ENCODE results near the gene TERT. TPM values are rescaled to one million over a fixed set of nuclear protein-coding genes. Genes with fewer than 3 reads are reported as not detected.

The TERT gene
- total and polyA plus RNA-seq, 2 of the 8 experiments (the other 6 are each of a cell fraction or from before 2014, with no cell fraction given), result 13.1 to 23.1 TPM

DNA sequence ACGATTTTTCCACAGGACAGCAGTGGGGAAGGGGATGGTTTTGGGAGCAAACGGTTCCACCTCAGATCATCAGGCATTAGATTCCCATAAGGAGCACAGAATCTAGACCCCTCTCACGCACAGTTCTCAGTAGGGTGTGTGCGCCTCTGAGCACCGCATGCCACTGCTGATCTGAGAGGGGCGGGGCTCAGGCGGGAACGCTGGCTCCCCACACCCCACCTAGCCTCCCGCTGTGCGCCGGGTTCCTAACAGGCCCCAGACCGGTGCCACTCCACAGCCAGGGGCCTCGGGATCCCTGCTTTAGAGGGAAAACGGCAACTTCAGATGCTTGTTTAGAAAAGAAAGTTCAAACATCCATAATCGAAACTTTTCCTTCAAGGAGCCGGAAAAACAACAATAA lies 20.4 kb downstream of the TERT start:
- Histone ChIP-seq H3K9me3 (ENCODE audit: insufficient read depth in 2 of 2, low read depth in 1 of 2, low read length in 1 of 2) (no peaks in the 10 kb centered on the region; a peak in 1 of 4 replicates), H3K23ac (ENCODE audit: insufficient read length) (no peak overlapping the region), H4K91ac (replicated peaks; ENCODE audit: insufficient read length, low read length) (no peak overlapping the region), H4K5ac (ENCODE audit: insufficient read length, low read depth, low read length) (no peak overlapping the region), H2BK120ac (replicated peaks; ENCODE audit: low read depth, low read length) (no peak overlapping the region), H3K56ac (replicated peaks; ENCODE audit: insufficient read length, low read depth, low read length) (no peak overlapping the region), H3K27me3 (replicated peaks in 1 of 4; ENCODE audit: control insufficient read depth in 3 of 4, extremely low read depth in 1 of 4, insufficient read depth in 3 of 4, low read length in 3 of 4) (no peaks in the 10 kb centered on the region), H3K79me1 (ENCODE audit: low read depth, low read length) (peaks cover 4% of the 10 kb centered on the region; the same call in 1 of the 2 replicates), H3K4me2 (ENCODE audit: insufficient read depth in 1 of 2, low read depth in 2 of 2, low read length in 2 of 2) (no peak overlapping the region), H2BK12ac (ENCODE audit: low read depth, low read length) (no peak overlapping the region), H3K4me1 (replicated peaks in 1 of 4; ENCODE audit: control insufficient read depth in 3 of 4, insufficient read depth in 4 of 4, low read length in 3 of 4) (no peaks in the 10 kb centered on the region), H2BK5ac (ENCODE audit: low read depth, low read length) (no peak overlapping the region), H3K23me2 (ENCODE audit: low read depth, low read length) (peaks cover 3% of the 10 kb centered on the region; the same call in 1 of the 2 replicates), H3K4me3 (ENCODE audit: extremely low read depth in 1 of 4, insufficient read depth in 2 of 4, low read depth in 3 of 4, low read length in 4 of 4) (no peak overlapping the region), H2AFZ (ENCODE audit: low read length) (no peak overlapping the region), H3K4ac (replicated peaks; ENCODE audit: insufficient read length, low read depth, low read length) (no peak overlapping the region), H4K8ac (ENCODE audit: extremely low read depth, insufficient read depth, low read length) (no peak overlapping the region), H3K18ac (ENCODE audit: extremely low read depth, low read length) (no peak overlapping the region), H2AK5ac (ENCODE audit: low read depth, low read length) (no peak overlapping the region), H3K79me2 (ENCODE audit: control insufficient read depth in 1 of 2, insufficient read depth in 2 of 2, low read length in 2 of 2) (peaks cover 3 to 12% of the 10 kb centered on the region in 2 experiments; a peak in 2 of 4 replicates), H2BK20ac (ENCODE audit: low read length) (no peak overlapping the region), H3K36me3 (ENCODE audit: control insufficient read depth in 2 of 4, insufficient read depth in 4 of 4, low read length in 3 of 4) (peaks cover 0 to 18% (median 6%) of the 10 kb centered on the region in 4 experiments; a peak in 4 of 8 replicates), H4K20me1 (replicated peaks in 1 of 2; ENCODE audit: control insufficient read depth in 1 of 2, insufficient read depth in 2 of 2, low read length in 2 of 2) (peaks cover 0 to 11% of the 10 kb centered on the region in 2 experiments), H3K14ac (ENCODE audit: insufficient read length) (no peak overlapping the region), H2BK15ac (ENCODE audit: low read length) (no peak overlapping the region), H3K27ac (ENCODE audit: low read depth, low read length) (no peak overlapping the region), H3K9ac (replicated peaks in 1 of 4; ENCODE audit: extremely low read depth in 1 of 4, low read depth in 3 of 4, low read length in 3 of 4) (no peak overlapping the region)
- POLR2A ChIA-PET (ENCODE audit: partially characterized antibody), result no interaction called here
- DNase-seq (ENCODE audit: low read depth in 1 of 2, low spot score in 2 of 2) (no peak), FAIRE-seq (no peak)
- CTCF ChIA-PET (ENCODE audit: partially characterized antibody), result no interaction called here
- 87% methylated on average over 16 of the region's 16 CpGs; no CpG with 5 or more reads in 1 of the 2 experiments for WGBS, 2 experiments (ENCODE audit: extremely low coverage in 1 of 2, insufficient coverage in 1 of 2, insufficient read length in 1 of 2, insufficient replicate concordance in 2 of 2, low coverage in 1 of 2, low lambda C conversion rate in 2 of 2, missing lambda C conversion rate in 1 of 2)
- TF ChIP-seq CEBPB (IDR thresholded peaks at IDR 0.05; ENCODE audit: low read depth, low read length) (no peak), SUZ12 (IDR thresholded peaks at IDR 0.05; ENCODE audit: low read length) (no peak), SP4 (IDR thresholded peaks at IDR 0.05; ENCODE audit: low read length) (no peak), ATF2 (IDR thresholded peaks at IDR 0.05; ENCODE audit: low read length) (no peak), SRF (IDR thresholded peaks at IDR 0.05; ENCODE audit: low read depth, low read length) (no peak), GABPA (IDR thresholded peaks at IDR 0.05; ENCODE audit: borderline replicate concordance, insufficient read depth, low read length) (no peak), GTF2F1 (IDR thresholded peaks at IDR 0.05; ENCODE audit: borderline replicate concordance, low read depth, low read length) (no peak)
